T-helper 22 cell (primary cell): Measurements from ENCODE around the gene KIF3B.
A peak's percentile ranks its signal among the peaks of the same experiment; 100 is the strongest.
"Not testable (repeated sequence)": the region's sequence is repeated elsewhere in the genome, so short reads cannot be mapped to it uniquely, and the experiment has no call there.

Experiments used
- DNase-seq: peaks from one replicate; pipeline ENCODE4 v3.0.0-alpha.2; 2020; ENCODE audit warnings: low read depth

The KIF3B gene

DNA sequence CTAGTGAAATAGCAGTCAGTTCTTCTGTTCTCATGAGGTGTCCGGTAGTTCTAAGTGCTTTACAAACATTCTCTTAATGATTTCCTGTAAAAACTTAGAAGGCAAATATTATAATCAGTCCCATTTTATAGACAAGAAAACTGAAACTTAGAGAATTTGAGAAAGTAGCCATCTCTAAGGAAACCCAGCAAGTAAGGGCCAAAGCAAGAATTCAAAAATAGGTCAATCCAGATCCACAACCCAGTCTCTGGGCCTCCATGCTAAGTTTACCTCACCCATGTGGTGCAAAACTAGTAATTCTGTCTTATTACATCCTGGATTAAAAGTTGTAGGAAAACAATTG, 53.1 kb downstream of the KIF3B start:
- DNase-seq, result no peak

- DNase-seq, result no peak
These were observed 55.2 kb downstream of the KIF3B start for GRCh38 chr20:32332614-32333013.

- DNase-seq, result no peak
These were observed 55.9 kb downstream of the KIF3B start for GRCh38 chr20:32333181-32333987.

GRCh38 chr20:32333988-32334885, 56.8 kb downstream of the KIF3B start:
- DNase-seq, result peak; percentile 17

DNA sequence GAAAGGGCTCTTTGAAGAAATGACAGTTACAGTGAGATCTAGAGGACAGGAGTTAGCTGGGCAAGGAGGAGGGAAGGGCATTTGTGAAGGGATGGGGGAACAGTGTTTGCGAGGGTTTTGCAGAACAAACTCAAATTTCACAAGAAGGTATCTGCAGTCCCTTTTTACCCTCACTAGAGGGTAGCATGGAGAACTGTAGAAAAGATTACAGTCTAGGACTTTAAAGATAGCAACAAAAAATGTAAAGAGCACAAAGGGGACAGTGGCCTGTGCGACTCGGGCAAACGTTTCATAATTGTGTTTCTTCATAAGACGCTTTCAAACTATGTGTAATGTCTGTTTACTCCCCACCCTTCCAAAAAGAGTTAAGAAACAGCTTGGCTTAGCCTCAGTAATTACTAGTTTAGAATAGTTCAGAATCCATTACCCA, 59.5 kb downstream of the KIF3B start:
- DNase-seq, result no peak

GRCh38 chr20:32337937-32338661, 60.6 kb downstream of the KIF3B start:
- no peak for DNase-seq

DNA sequence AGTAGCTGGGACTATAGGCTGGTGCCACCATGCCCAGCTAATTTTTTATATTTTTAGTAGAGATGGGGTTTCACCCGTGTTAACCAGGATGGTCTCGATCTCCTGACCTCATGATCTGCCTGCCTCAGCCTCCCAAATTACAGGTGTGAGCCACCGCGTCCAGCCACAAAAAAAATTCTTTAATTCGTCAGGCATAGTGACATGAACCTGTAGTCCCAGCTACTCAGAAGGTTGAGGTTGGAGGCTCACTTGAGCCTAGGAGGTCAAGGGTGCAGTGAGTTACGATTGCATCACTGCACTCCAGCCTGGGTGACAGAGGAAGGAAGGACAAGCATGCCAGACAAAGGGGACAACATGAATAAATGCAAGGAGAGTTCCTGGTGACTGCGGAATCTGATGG, 61.2 kb downstream of the KIF3B start:
- no peak for DNase-seq

- DNase-seq, result no peak
These were observed 61.7 kb downstream of the KIF3B start for GRCh38 chr20:32339116-32339515.

DNA sequence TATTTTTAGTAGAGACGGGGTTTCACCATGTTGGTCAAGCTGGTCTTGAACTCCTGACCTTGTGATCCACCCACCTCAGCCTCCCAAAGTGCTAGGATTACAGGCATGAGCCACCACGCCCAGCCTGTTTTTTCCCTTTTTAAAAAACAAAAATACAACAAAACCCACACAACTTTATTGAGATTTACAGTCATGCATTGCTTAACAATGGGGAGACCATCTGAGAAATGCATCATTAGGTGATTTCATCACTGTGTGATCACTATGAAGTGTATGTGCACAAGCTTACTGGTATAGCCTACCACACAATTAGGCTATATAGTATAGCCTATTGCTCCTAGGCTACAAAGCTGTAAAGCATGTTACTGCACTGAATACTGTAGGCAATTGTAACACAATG, 63.6 kb downstream of the KIF3B start:
- not testable (repeated sequence) for DNase-seq

GRCh38 chr20:32343439-32343838, 66.0 kb downstream of the KIF3B start:
- no peak for DNase-seq

GRCh38 chr20:32344835-32345506, 67.5 kb downstream of the KIF3B start:
- DNase-seq, result no peak

DNA sequence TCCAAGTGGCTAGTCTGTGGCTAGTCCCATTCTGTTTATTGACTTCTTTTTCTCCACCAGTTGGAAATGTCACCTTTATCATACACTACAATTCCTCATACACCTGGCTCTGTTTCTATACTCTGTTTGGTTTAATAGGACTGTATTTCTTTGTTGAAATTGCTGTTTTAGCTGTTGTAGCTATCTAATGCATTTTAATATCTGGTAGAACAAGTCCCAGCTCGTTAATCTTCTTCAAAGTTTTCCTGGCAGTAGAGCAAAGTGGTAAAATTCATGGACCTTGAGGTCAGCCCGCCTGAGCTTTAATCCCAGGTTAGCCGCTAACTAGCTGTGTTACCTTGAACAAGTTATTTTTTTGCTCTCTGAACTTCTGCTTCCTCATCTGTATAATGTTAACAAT, 70.8 kb downstream of the KIF3B start:
- DNase-seq, result no peak

DNA sequence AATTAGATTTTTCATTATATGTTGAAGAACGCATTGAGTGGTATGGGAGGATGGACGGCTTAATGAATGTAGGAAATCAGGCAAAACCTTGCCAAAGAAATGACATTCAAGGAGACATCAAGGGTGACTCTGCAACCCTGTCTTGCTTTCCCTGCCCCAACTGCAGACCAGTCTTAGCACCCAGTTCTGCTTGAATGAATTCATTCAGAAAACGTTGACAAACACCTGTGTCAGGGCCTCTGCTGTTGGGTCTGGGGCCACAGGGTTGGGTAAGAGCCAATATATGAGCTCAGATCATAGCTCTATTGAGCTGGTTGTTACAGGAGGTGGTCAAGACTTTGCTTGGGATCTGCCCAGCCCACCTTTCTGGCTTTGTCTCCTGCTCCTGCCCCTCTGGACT, 73.0 kb downstream of the KIF3B start:
- no peak for DNase-seq

DNA sequence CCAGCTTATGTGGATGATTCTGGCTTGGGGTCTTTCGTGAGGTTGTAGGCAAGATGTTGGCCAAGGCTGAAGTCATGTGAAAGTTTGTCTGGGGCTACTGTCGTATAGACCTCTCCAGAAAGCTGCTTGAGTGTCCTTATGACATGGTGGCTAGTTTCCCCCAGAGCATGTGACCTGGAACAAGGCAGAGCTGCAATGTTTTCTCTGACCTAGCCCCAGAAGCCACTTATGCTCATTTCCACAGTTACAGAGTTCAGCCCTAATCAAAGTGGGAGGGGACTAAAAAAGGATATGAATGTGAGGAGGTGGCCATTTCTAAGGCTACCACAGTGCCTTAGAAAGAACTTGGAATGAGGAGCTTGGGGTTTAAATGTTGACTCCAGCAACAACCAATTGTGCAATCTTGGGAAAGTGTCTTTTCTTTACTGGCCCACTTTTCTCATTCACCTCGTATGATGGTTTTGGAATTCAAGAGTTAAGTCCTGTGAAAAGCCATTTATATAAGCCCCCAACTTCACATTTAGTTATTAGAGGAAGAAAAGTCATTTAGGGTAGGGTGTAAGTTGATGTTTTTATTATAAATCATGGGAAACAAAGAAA, 74.8 kb downstream of the KIF3B start:
- DNase-seq, result no peak

DNA sequence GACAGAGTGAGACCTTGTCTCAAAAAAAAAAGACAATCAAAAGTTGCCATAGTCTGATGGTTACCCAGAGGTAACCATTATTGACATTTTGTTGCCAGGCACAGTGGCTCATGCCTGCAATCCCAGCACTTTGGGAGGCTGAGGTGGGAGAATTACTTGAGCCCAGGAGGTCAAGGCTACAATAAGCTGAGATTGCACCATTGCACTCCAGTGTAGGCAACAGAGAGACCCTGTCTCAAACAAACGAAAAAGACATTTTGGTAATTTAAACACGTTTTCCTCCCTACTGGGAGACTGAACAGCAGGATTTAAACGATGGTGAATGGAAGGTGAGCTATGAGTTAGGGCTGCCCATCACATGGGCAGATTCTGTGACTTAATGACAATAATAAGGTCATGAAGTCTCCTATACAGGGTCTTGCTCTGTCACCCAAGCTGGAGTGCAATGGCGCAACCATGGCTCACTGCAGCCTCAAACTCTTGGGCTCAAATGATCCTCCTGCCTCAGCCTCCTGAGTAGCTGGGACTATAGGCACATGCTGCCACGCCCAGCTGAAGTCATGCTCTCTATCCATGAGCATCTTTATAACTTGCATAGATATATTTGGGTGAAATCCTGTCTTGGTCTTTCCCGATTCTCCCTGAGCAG, 76.5 kb downstream of the KIF3B start:
- DNase-seq, result no peak

DNA sequence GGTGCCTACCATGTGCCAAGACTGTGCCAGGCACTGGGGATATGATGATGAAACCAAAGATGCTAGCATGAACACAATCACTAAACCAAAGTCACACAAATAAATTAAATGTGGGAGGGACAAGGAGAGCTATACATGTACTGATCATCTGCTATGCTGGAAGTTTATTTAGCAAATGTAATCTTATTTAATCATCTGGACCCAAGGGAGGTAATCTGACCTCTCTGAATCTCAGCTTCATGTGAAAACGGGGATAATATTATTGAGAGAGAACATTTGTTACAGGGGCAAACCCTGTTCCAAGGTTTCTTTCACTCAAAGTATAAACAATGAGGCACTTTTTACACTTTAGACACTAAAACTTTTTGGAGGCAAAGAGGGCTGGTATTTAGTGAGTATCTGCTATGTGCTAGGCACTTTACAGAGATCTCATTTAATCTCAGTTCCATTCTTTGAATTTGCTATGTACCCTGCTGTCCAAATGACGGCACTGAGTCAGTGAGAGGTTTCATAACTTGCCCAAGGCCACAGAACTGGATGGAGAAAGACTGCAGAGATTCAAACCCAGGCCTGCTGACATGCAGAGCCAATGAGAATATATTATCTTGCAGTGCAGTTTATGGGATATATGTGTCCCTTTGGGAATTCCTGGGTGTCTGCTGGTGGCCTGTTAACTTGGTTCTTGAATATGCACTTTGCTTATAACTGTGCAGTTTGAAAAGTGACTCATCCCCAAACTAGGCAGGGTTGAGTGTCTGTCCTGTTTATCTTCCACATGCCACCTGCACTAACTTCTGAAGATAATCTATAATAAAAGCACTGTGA, 77.4 kb downstream of the KIF3B start:
- DNase-seq, result no peak

GRCh38 chr20:32355417-32355841, 78.0 kb downstream of the KIF3B start:
- DNase-seq, result no peak

GRCh38 chr20:32355907-32356621, 78.6 kb downstream of the KIF3B start:
- DNase-seq, result not testable (repeated sequence)

- DNase-seq, result no peak
These were observed 79.3 kb downstream of the KIF3B start for GRCh38 chr20:32356622-32357374.
